Measurements from ENCODE around the gene KCNH4.

DNA sequence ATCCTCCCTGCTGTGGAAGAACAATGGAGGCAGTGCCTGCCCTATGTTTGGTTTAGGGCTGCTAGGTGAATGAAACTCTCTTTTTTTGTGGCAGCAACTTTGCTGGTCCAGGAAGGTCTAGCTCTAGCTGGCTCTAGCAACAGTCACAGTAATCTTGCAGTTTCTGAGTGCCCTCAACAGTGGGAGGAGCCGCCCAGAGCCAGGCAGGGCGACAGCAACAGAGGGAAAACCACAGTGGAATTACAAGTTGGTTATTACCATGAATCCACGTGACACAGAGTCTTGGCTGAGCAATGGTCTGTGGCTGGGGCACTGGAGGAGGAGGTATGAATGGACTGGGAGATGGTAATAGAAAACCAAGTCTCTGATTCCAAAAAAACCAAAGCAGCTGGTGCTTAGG, 48.0 kb downstream of the KCNH4 start:
- TF ChIP-seq SUZ12 (IDR thresholded peaks at IDR 0.05; ENCODE audit: extremely low read depth, insufficient read depth, insufficient read length) = no peak
- no peak for TF ChIP-seq YY1 (IDR thresholded peaks at IDR 0.05; ENCODE audit: insufficient read depth, insufficient read length)

All from NT2/D1 (cell line).